GM18499 (cell line): ENCODE measurements around the gene COL4A2.

Source experiments
- ATAC-seq: cut with Tn5 transposase; IDR thresholded peaks from one replicate; pipeline ENCODE4 v1.9.1; 2021; ENCODE audit warnings: moderate number of reproducible peaks; ENCODE audit not compliant: insufficient read depth, unreplicated experiment

Gene COL4A2

DNA sequence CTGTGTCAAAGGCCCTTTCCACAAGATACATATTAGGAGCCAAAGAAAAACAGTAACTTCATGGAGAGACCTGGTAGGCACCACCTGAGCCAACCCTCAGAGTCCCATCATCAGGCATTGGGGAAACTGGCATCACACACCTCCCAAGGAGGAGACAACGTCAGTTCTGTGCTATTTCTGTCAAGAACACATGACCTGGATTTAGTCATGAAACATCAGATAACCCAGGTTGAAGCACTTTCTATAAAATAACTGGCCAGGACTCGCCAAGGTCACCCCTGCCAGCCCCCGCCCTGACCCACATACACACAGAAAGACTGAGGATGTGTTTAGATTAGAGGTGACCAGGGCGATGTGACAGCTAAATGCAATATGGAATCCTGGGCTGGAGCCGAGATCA lies 35.8 kb upstream of the COL4A2 start:
- no peak for ATAC-seq

GRCh38 chr13:110272227-110272626 lies 34.9 kb upstream of the COL4A2 start:
- ATAC-seq, result no peak

- no peak for ATAC-seq
Measured at GRCh38 chr13:110272651-110273050, 34.4 kb upstream of the COL4A2 start.

- ATAC-seq, result no peak
Measured at GRCh38 chr13:110273254-110273653, 33.8 kb upstream of the COL4A2 start.

- no peak for ATAC-seq
Measured at GRCh38 chr13:110274687-110275086, 32.4 kb upstream of the COL4A2 start.

- no peak for ATAC-seq
Measured at GRCh38 chr13:110275931-110276552, 31.0 kb upstream of the COL4A2 start.

- no peak for ATAC-seq
Measured at GRCh38 chr13:110276553-110276950, 30.5 kb upstream of the COL4A2 start.

DNA sequence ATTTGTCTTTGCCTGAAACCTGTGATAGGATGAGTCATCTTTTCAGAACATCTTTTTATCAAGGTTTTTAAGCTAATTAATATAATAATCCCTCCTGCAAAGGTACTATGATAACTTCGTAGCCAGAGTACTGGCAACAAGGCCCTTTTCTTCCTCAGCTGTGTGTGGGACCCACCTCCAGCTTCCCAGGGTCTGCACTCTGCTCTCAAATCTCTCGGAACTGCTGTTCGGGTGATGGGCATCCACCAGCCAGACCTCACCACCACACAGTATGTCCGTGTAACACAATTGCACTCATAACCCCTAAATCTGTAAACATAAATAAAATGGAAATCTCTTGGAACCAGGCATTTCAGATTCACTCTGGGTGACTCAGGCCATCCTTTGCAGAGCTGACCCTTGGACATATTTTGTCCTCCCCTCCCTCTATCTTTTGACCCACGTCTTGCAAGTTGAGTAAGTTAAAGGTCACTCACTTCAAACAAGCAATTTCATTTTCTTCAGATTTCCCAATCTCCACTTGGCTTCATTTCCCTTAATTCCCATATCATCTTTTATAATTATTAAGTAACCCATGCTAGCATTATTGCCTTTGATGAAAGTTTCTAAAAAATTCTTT lies 29.6 kb upstream of the COL4A2 start:
- ATAC-seq, result no peak

- ATAC-seq, result no peak
Measured at GRCh38 chr13:110278859-110279258, 28.2 kb upstream of the COL4A2 start.

DNA sequence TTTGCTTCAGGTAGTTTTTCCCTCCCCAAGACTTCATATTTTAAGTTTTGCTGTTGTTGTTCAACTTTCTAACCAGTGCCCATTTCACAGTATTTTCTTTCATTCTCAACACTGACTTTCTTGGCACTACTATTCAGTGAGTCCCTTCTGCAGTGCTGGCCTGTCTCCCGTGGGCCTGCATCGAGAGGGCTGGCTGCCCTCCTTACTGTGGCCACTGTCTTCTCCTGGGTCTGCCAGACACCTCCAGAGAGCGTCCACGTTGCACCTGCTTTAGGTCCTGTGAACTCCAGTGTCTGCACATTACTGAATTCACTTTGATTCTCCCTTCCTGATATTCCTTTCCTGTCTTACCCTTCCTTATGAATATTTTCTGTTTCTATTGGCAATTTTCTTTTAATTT lies 27.4 kb upstream of the COL4A2 start:
- ATAC-seq, result no peak

GRCh38 chr13:110280231-110280813 lies 26.8 kb upstream of the COL4A2 start:
- ATAC-seq, result no peak

DNA sequence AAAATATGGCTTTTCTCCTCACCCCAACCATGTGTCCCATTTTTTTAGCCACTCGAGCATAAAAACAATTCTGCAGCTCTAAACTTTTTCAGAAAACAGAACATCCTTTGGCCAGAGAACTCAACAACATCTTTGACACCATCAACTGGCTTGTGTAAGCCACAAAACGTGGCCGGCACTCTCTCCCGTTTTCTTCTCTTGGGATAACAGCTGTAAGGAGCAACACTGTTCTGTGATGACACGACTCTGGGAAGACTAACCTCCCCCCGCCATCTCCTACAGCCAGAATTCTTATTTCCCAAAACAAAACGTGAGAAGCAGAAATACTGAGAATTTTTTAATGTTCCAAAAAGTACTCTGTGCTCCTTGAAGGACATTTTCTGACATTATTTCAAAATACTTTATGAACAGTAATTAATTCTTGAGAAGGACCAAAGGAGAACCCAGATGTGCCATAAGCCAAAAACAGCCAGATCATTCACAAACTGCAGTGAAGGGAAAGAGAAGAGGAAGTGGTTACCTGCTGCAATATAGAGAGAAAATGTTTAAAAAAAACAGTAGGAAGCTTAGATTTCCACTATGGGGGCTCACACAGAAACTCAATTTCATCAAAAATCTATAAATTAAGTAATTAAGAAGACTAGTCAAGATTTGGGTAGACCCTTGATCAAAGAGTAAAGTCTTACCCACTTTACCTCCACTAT lies 25.9 kb upstream of the COL4A2 start:
- ATAC-seq, result no peak

DNA sequence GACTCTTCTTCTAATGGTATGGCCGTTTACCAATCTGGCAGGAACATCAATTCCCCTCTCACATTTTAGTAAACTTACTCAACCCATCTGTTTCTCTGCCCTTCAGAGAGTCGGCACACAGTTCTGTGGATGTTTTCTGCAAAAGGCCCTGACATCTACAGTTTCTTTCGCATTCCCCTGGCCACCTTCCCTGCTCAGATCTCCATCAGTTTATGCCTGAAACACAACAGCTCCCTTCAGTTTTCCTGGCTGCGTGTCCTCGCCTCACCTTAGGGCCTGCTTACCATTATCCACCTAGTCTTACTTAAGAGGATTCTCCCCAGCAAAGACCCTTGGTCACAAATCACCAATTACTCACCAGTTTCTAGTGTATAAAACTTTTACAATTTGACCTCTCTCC lies 25.3 kb upstream of the COL4A2 start:
- ATAC-seq, result no peak

DNA sequence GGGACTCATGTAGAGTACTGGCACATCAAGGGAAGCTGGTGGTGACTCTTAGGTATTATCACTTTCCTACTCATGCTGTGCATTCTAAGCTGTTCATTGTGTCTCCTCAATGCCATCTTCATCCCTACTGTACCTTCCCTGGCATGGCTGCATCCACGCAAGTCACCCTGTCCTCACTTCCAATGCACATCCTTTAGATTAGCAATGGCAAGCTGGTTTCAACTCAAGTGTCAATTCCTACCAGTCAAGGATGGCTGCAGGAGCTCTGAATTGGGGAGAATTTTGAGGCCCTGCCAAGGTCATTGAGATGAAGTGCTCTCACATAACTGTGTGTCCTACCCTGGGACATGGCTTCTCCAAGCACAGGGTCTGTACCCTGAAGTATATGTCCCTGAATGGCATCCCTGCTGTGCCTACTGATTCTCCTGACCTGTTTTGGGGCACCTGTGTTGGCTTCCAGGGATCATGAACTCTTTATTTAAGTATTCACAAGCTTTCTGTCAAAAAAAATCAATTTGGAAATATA lies 24.7 kb upstream of the COL4A2 start:
- no peak for ATAC-seq

DNA sequence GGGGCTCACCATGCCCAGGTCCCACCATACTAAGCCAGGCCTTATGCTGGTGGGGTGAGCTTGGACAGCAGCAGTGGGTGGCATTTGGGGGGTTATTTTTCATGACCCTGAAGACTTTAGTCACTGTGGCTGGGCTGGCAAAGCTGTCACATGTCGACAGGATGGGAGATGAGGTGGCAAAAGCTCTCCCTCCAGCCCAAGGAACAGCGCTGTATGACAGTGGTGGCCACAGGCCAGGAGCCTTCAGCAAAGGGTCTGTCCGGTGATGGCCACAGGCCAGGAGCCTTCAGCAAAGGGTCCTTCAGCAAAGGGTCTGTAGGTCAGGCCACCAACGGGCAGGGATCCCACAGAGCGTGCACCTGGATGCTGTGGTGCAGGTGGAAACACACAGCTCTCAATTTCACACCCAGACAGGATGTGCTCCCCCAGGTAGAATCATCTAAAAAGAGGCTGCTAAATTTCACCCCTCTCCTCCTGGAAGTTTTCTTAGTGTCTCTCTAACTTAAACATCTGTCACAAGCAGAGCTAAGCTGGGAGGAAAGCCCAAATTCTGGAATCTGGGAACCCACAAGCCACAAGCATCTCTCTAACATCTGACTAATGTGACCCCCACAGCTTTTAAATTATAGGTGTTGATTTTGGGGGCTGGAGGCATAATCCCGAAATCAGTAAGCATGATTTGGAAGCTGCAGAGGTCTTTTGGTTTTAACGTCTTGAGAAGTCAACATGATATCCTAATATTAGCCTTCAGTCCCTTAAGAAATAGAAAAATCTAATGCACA lies 23.2 kb upstream of the COL4A2 start:
- no peak for ATAC-seq

- ATAC-seq, result no peak
Measured at GRCh38 chr13:110284779-110285484, 22.2 kb upstream of the COL4A2 start.

GRCh38 chr13:110285991-110286832 lies 20.9 kb upstream of the COL4A2 start:
- ATAC-seq, result no peak

DNA sequence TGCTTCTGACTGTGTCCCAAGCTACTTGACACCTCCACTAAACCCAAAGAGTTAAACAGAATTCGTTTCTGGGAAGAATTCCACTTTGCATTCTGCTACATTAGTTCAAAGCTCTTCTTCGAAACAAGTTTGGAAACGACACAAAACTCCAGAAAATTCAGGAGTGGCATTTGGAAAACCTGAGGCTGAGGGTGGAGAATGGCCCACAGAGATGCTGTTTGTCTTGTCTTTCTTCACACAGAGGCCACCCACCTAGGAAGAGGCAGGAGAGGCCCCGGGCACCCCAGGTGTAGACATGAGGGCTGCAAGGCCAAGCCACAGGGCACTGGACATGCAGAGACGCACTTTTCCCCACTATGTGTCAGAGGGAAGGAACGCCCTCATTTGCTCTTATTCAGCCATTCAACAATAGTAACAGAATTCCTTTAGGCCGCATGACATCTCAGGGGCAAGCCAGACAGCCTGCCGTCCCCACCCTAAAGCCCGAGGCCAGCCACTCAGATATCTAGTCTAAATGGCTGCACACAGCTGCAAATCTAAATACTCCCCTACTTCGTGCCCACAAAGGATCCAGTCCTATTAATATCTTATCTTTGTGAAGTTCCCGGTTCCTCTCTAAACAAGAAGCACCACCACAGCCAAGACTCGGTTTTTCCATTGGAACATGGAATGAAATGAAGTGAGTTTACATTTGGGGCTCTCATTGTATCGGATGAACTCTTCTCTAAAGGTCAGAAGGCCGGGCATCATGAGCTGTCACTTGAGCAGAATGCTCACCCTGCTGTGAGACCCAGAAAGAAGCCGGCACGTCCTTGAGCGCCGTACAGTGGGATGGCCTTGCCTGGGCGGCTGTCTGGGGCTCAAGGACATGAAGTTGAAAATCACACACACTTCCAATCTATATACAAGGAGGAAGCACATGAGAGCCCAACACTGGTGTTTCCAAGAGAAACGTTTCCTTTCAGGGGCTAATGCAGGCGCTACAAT lies 20.0 kb upstream of the COL4A2 start:
- ATAC-seq, result no peak
